Cardiac atrium fibroblast (primary cell): ENCODE results near the gene WIPF2. TPM values are rescaled to one million over a fixed set of nuclear protein-coding genes. Genes with fewer than 3 reads are reported as not detected.

Source experiments
- total RNA-seq: library from RNA; depleted of rRNA; stranded (reverse); fragments of >200 nt; gene quantifications from 2 replicates; pipeline ENCODE4 v1.2.3, GENCODE V29; 2015

Gene WIPF2, protein sequence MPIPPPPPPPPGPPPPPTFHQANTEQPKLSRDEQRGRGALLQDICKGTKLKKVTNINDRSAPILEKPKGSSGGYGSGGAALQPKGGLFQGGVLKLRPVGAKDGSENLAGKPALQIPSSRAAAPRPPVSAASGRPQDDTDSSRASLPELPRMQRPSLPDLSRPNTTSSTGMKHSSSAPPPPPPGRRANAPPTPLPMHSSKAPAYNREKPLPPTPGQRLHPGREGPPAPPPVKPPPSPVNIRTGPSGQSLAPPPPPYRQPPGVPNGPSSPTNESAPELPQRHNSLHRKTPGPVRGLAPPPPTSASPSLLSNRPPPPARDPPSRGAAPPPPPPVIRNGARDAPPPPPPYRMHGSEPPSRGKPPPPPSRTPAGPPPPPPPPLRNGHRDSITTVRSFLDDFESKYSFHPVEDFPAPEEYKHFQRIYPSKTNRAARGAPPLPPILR
- 8.1 and 11.0 TPM in 2 replicates for total RNA-seq

GRCh38 chr17:40218740-40219593 lies at the start of gene WIPF2:
TSS of gene WIPF2 (plus strand) at chr17:40219304. CDS start at chr17:40256460, 37,156 bp downstream.

GRCh38 chr17:40177275-40177874 lies 41.7 kb upstream of the WIPF2 start, which contains the start of gene RAPGEFL1:
TSS of gene RAPGEFL1 (plus strand) at chr17:40177470. CDS start at chr17:40177862, 392 bp downstream.

GRCh38 chr17:40287494-40288369 lies 68.6 kb downstream of the WIPF2 start, which contains the start of gene CDC6:
TSS of gene CDC6 (plus strand) at chr17:40287879. CDS start at chr17:40289421, 1,542 bp downstream.

DNA sequence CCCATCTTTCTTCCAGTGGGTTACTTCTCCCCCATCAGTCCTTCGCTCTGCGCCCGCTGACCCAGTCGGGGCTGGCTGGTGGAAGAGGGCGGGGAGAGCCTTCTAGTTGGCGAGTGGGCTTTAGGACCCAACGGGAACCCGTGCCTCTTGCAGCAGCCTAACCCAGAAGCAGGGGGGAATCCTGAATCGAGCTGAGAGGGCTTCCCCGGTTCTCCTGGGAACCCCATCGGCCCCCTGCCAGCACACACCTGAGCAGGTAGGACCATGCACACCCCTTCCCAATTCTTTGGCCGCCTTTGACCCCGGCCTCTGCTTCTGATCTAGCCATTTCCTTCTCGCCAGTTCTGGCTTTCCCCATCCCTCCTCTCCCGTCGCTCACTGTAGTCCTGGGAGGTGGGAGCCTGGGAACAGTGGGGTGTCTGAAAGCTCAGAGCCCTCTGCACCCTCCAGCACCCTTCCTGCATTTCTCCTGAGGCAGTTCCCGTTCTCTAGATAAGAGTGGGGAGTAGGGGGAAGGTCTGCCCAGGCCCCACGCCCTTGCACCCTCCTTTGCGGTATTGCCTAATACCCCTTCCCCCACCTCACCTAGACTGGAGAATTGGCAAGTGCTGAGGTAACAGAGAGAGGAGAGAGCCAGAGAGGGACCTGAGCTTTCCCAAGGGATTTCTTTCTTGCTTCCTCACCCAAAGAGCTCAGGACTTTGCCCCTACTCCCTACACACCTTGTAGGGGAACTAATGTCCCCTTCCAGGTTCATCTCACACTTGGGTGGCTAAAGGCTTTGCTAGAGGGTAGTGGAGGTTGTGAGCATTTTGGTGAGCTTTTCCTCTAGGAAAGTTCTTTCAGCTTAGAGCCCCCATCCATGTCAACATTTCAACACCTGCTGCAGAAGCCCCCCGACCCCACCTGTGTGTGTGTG lies 90.2 kb downstream of the WIPF2 start, which contains the start of gene RARA:
Gene RARA, plus strand, starts transcription at position 150 of the 918 bp plus-strand sequence. CDS start 22,039 bp downstream, outside the sequence.

Other genes with a start within 250 kb of the WIPF2 start
- gene PSMD3, start 238.5 kb upstream of the WIPF2 start, total RNA-seq = 93.3 and 116 TPM in 2 replicates
- 12.2 TPM in 1 of 2 replicates, not detected in the other for gene CSF3, start 203.9 kb upstream of the WIPF2 start, total RNA-seq
- 41.6 and 63.9 TPM in 2 replicates for gene MED24, start 164.9 kb upstream of the WIPF2 start, total RNA-seq
- 20.7 and 21.1 TPM in 2 replicates for gene THRA, start 156.3 kb upstream of the WIPF2 start, total RNA-seq
- 0.81 and 3.4 TPM in 2 replicates for gene NR1D1, start 118.7 kb upstream of the WIPF2 start, total RNA-seq
- 49.5 and 68.7 TPM in 2 replicates for gene MSL1, start 97.3 kb upstream of the WIPF2 start, total RNA-seq
- 26.2 and 28.7 TPM in 2 replicates for gene CASC3, start 78.8 kb upstream of the WIPF2 start, total RNA-seq
- gene RAPGEFL1, start 41.8 kb upstream of the WIPF2 start, total RNA-seq = 2.3 and 3.2 TPM in 2 replicates
- gene CDC6, start 68.6 kb downstream of the WIPF2 start, total RNA-seq = 5.2 and 9.6 TPM in 2 replicates
- gene RARA, start 89.9 kb downstream of the WIPF2 start, total RNA-seq = 35.6 and 63.9 TPM in 2 replicates
- 1.3 TPM in 1 of 2 replicates, not detected in the other for gene GJD3, start 145.4 kb downstream of the WIPF2 start, total RNA-seq
- 20.9 and 34.5 TPM in 2 replicates for gene TOP2A, start 198.6 kb downstream of the WIPF2 start, total RNA-seq
- 197 and 334 TPM in 2 replicates for gene IGFBP4, start 224.1 kb downstream of the WIPF2 start, total RNA-seq